Mesenchymal stem cell (in vitro differentiated cells and primary cell): ENCODE results near the gene TGM1.

Experiments
- DNase-seq: peaks from one replicate; pipeline ENCODE4 v3.0.0-alpha.2; 2013
- H2AFZ ChIP-seq: one replicate; pipeline ENCODE4 v1.6.1; 2013; ENCODE audit warnings: low read depth, mild to moderate bottlenecking, control low read depth, inconsistent platforms, low read length, moderate library complexity
- H2AK5ac ChIP-seq: 2 replicates; pipeline ENCODE4 v1.6.1; 2013; ENCODE audit warnings: low read length, moderate library complexity, mild to moderate bottlenecking, inconsistent platforms; ENCODE audit not compliant: severe bottlenecking
- H2BK120ac ChIP-seq: one replicate; pipeline ENCODE4 v1.6.1; 2013; ENCODE audit warnings: low read depth, mild to moderate bottlenecking, inconsistent platforms, low read length, moderate library complexity
- H2BK12ac ChIP-seq, 2 experiments: one replicate each; pipeline ENCODE4 v1.6.1; 2013; ENCODE audit warnings: inconsistent platforms in 2 of 2, low read length in 2 of 2, mild to moderate bottlenecking in 2 of 2, moderate library complexity in 2 of 2, control low read depth in 1 of 2
- H2BK15ac ChIP-seq: one replicate; pipeline ENCODE4 v1.6.1; 2013; ENCODE audit warnings: mild to moderate bottlenecking, low read depth, inconsistent platforms; ENCODE audit not compliant: poor library complexity, severe bottlenecking
- H2BK5ac ChIP-seq: 2 replicates; pipeline ENCODE4 v1.6.1; 2013; ENCODE audit warnings: low read depth, mild to moderate bottlenecking, low read length, control low read depth, inconsistent platforms; ENCODE audit not compliant: poor library complexity, severe bottlenecking
- H3K14ac ChIP-seq, 2 experiments: one replicate each; pipeline ENCODE4 v1.6.1; 2013; ENCODE audit warnings: inconsistent platforms in 2 of 2, low read length in 2 of 2, control low read depth in 1 of 2, mild to moderate bottlenecking in 1 of 2, moderate library complexity in 1 of 2
- H3K18ac ChIP-seq, 2 experiments: one replicate each; pipeline ENCODE4 v1.6.1; 2013; ENCODE audit warnings: inconsistent platforms in 2 of 2, low read length in 2 of 2, control low read depth in 1 of 2, low read depth in 1 of 2, mild to moderate bottlenecking in 1 of 2
- H3K23ac ChIP-seq, 2 experiments: one replicate each; pipeline ENCODE4 v1.6.1; 2013; ENCODE audit warnings: inconsistent platforms in 2 of 2, low read length in 2 of 2, mild to moderate bottlenecking in 2 of 2, moderate library complexity in 2 of 2, control low read depth in 1 of 2
- H3K27ac ChIP-seq: 2 replicates; pipeline ENCODE4 v1.5.1; 2013; ENCODE audit warnings: mild to moderate bottlenecking, moderate library complexity, low read length, control low read depth, inconsistent platforms; ENCODE audit not compliant: poor library complexity, severe bottlenecking
- H3K27me3 ChIP-seq, 2 experiments: 2 replicates each; pipeline versions ENCODE4 v1.6.1 to v1.7.0; 2013; ENCODE audit warnings: low read length in 2 of 2, mild to moderate bottlenecking in 2 of 2, moderate library complexity in 2 of 2, control low read depth in 1 of 2, inconsistent platforms in 1 of 2; ENCODE audit not compliant: control insufficient read depth in 1 of 2, insufficient read depth in 1 of 2
- H3K36me3 ChIP-seq, 2 experiments: 2 replicates each; pipeline versions ENCODE4 v1.6.1 to v1.7.0; 2013; ENCODE audit warnings: low read length in 2 of 2, control low read depth in 1 of 2, inconsistent platforms in 1 of 2, low read depth in 1 of 2, mild to moderate bottlenecking in 1 of 2; ENCODE audit not compliant: insufficient read depth in 2 of 2, control insufficient read depth in 1 of 2
- H3K4ac ChIP-seq, 2 experiments: one replicate each; pipeline ENCODE4 v1.6.1; 2013; ENCODE audit warnings: inconsistent platforms in 2 of 2, low read length in 2 of 2, mild to moderate bottlenecking in 2 of 2, moderate library complexity in 2 of 2, control low read depth in 1 of 2, low read depth in 1 of 2
- H3K4me1 ChIP-seq: 2 replicates; pipeline ENCODE4 v1.6.1; 2013; ENCODE audit warnings: low read depth, low read length, control low read depth; ENCODE audit not compliant: control insufficient read depth, insufficient read depth
- H3K4me2 ChIP-seq: 2 replicates; pipeline ENCODE4 v1.6.1; 2013; ENCODE audit warnings: low read length, mild to moderate bottlenecking, inconsistent platforms; ENCODE audit not compliant: poor library complexity, severe bottlenecking
- H3K4me3 ChIP-seq, 2 experiments: 2 replicates each; pipeline versions ENCODE4 v1.5.1 to v1.7.0; 2013; ENCODE audit warnings: low read length in 2 of 2, mild to moderate bottlenecking in 2 of 2, control low read depth in 1 of 2, low read depth in 1 of 2; ENCODE audit not compliant: insufficient read depth in 1 of 2
- H3K79me1 ChIP-seq: replicated peaks from 2 replicates; pipeline ENCODE4 v1.6.1; 2013; ENCODE audit warnings: mild to moderate bottlenecking, control low read depth, low read length, inconsistent platforms; ENCODE audit not compliant: poor library complexity, severe bottlenecking
- H3K9ac ChIP-seq: 2 replicates; pipeline ENCODE4 v1.7.0; 2013; ENCODE audit warnings: mild to moderate bottlenecking, low read length, moderate library complexity
- H3K9me3 ChIP-seq: 2 replicates; pipeline ENCODE4 v1.7.0; 2013; ENCODE audit warnings: mild to moderate bottlenecking, low read length; ENCODE audit not compliant: control insufficient read depth
- H4K8ac ChIP-seq: one replicate; pipeline ENCODE4 v1.6.1; 2013; ENCODE audit warnings: inconsistent platforms, mild to moderate bottlenecking, low read length, moderate library complexity
- H4K91ac ChIP-seq: one replicate; pipeline ENCODE4 v1.6.1; 2013; ENCODE audit warnings: mild to moderate bottlenecking, low read length, inconsistent platforms
- WGBS: methylation state at CpG from one replicate; pipeline ENCODE4 v1.1.7; 2013; ENCODE audit warnings: mixed read lengths; 5-methylcytosine and 5-hydroxymethylcytosine counted together

The TGM1 gene

GRCh38 chr14:24271834-24272263 is 8.9 kb upstream of the TGM1 start:
- Histone ChIP-seq H2AK5ac (no peak overlapping the region), H4K8ac (peak overlapping the region; percentile 100), H3K4ac (peak overlapping the region in 1 of 2 experiments; percentile 22), H3K4me2 (peak overlapping the region; percentile 88), H3K14ac (no peak overlapping the region), H4K91ac (peak overlapping the region; percentile 77), H3K27ac (no peak overlapping the region), H3K27me3 (no peaks in the 10 kb centered on the region), H3K23ac (no peak overlapping the region), H2BK12ac (no peak overlapping the region), H3K4me3 (peak overlapping the region; percentile 84 to 98), H2AFZ (peak overlapping the region; percentile 72), H2BK15ac (no peak overlapping the region), H3K4me1 (peaks cover 6% of the 10 kb centered on the region), H3K18ac (peak overlapping the region in 1 of 2 experiments; percentile 89), H3K9ac (peak overlapping the region; percentile 100), H3K9me3 (no peaks in the 10 kb centered on the region), H2BK5ac (no peak overlapping the region), H3K79me1 (peaks cover 38% of the 10 kb centered on the region), H2BK120ac (no peak overlapping the region), H3K36me3 (peaks cover 34 to 35% of the 10 kb centered on the region in 2 experiments)
- DNase-seq, result no peak
- 14% methylated on average over 3 of the region's 3 CpGs for WGBS

GRCh38 chr14:24271134-24271833 is 8.3 kb upstream of the TGM1 start, which contains the start of gene RABGGTA:
Gene RABGGTA, minus strand, starts transcription at chr14:24271597. Its CDS starts 482 bp downstream, at chr14:24271115.
- Histone ChIP-seq H3K18ac (peak within 1 kb of the TSS; percentile 97 to 98), H3K9me3 (no peaks in the 10 kb centered on the region), H2BK120ac (peak within 1 kb of the TSS; percentile 97), H4K8ac (peak within 1 kb of the TSS; percentile 100), H3K4me1 (peaks cover 8% of the 10 kb centered on the region), H2BK5ac (peak within 1 kb of the TSS; percentile 89), H2BK15ac (peak within 1 kb of the TSS; percentile 91), H3K36me3 (peaks cover 40 to 41% of the 10 kb centered on the region in 2 experiments), H2BK12ac (peak within 1 kb of the TSS in 1 of 2 experiments; percentile 10), H3K4me3 (peak within 1 kb of the TSS; percentile 84 to 98), H3K9ac (peak within 1 kb of the TSS; percentile 100), H3K4me2 (peak within 1 kb of the TSS; percentile 88), H3K23ac (peak within 1 kb of the TSS in 1 of 2 experiments; percentile 77), H4K91ac (peak within 1 kb of the TSS; percentile 97), H3K27me3 (no peaks in the 10 kb centered on the region), H3K14ac (peak within 1 kb of the TSS in 1 of 2 experiments; percentile 95), H3K27ac (peak within 1 kb of the TSS; percentile 90), H3K4ac (peak within 1 kb of the TSS; percentile 89 to 93), H2AK5ac (no peak within 1 kb of the TSS), H2AFZ (peak within 1 kb of the TSS; percentile 91), H3K79me1 (peaks cover 35% of the 10 kb centered on the region)
- DNase-seq, result peak; percentile 85
- WGBS, result 0% methylated on average over 46 of the region's 61 CpGs

GRCh38 chr14:24270537-24271133 is 7.7 kb upstream of the TGM1 start:
- H3K23ac ChIP-seq, result no peak overlapping the region
- H3K4me1 ChIP-seq, result peaks cover 9% of the 10 kb centered on the region
- no peak for DNase-seq
- H3K4ac ChIP-seq, result peak overlapping the region in 1 of 2 experiments; percentile 47
- no peaks in the 10 kb centered on the region for H3K9me3 ChIP-seq
- 43% methylated on average over 13 of the region's 13 CpGs for WGBS
- peak overlapping the region in 1 of 2 experiments; percentile 97 for H3K18ac ChIP-seq
- H2BK5ac ChIP-seq, result no peak overlapping the region
- H3K4me2 ChIP-seq, result peak overlapping the region; percentile 78
- peaks cover 33% of the 10 kb centered on the region for H3K79me1 ChIP-seq
- peak overlapping the region; percentile 88 for H4K8ac ChIP-seq
- H3K4me3 ChIP-seq, result peak overlapping the region; percentile 84 to 98
- H2AFZ ChIP-seq, result peak overlapping the region; percentile 91
- no peaks in the 10 kb centered on the region for H3K27me3 ChIP-seq
- peak overlapping the region; percentile 90 for H3K27ac ChIP-seq
- no peak overlapping the region for H2AK5ac ChIP-seq
- H3K14ac ChIP-seq, result no peak overlapping the region
- H3K9ac ChIP-seq, result peak overlapping the region; percentile 100
- peak overlapping the region in 1 of 2 experiments; percentile 10 for H2BK12ac ChIP-seq
- peaks cover 45 to 48% of the 10 kb centered on the region in 2 experiments for H3K36me3 ChIP-seq
- no peak overlapping the region for H2BK120ac ChIP-seq
- peak overlapping the region; percentile 87 for H4K91ac ChIP-seq
- H2BK15ac ChIP-seq, result peak overlapping the region; percentile 4

GRCh38 chr14:24269910-24270536 is 7.0 kb upstream of the TGM1 start:
- no peaks in the 10 kb centered on the region for H3K27me3 ChIP-seq

More at GRCh38 chr14:24269910-24270536, 7.0 kb upstream of the TGM1 start:
- Histone ChIP-seq H4K8ac (peak overlapping the region; percentile 38), H3K14ac (no peak overlapping the region), H3K18ac (no peak overlapping the region), H2AK5ac (no peak overlapping the region), H3K4me2 (no peak overlapping the region), H2BK120ac (no peak overlapping the region), H3K79me1 (peaks cover 30% of the 10 kb centered on the region), H3K23ac (no peak overlapping the region), H3K27ac (no peak overlapping the region), H2BK12ac (peak overlapping the region in 1 of 2 experiments; percentile 27), H3K4me3 (no peak overlapping the region), H4K91ac (no peak overlapping the region), H2BK5ac (no peak overlapping the region), H3K4ac (no peak overlapping the region), H3K9me3 (no peaks in the 10 kb centered on the region), H3K4me1 (peaks cover 9% of the 10 kb centered on the region), H2BK15ac (no peak overlapping the region), H2AFZ (no peak overlapping the region), H3K9ac (no peak overlapping the region), H3K36me3 (peaks cover 51 to 54% of the 10 kb centered on the region in 2 experiments)
- WGBS, result 96% methylated on average over 14 of the region's 14 CpGs
- DNase-seq, result no peak
